Vagina (tissue), 2 donors: ENCODE results near the gene RAD52. TPM values are rescaled to one million over a fixed set of nuclear protein-coding genes. Genes with fewer than 3 reads are reported as not detected.
"Not testable (repeated sequence)": the region's sequence is repeated elsewhere in the genome, so short reads cannot be mapped to it uniquely, and the experiment has no call there.

Source experiments
- DNase-seq, 2 donors: peaks; one replicate each; pipeline ENCODE4 v3.0.0-alpha.2; 2017; ENCODE audit errors: extremely low spot score in 2 of 2
- H3K27ac ChIP-seq: fragments of 200-600 bp; sonication (generic); one replicate; pipeline ENCODE4 v1.5.1; 2019
- H3K27me3 ChIP-seq: fragments of 200-600 bp; sonication (generic); one replicate; pipeline ENCODE4 v1.5.1; 2019
- H3K36me3 ChIP-seq, 2 donors: fragments of 200-600 bp; sonication (generic); one replicate each; pipeline ENCODE4 v1.5.1; 2017 to 2019
- H3K4me1 ChIP-seq: fragments of 200-600 bp; sonication (generic); one replicate; pipeline ENCODE4 v1.5.1; 2019
- H3K4me3 ChIP-seq, 2 donors: fragments of 200-600 bp; sonication (generic); 1 replicate in 1 of 2; 2 replicates in 1 of 2; pipeline ENCODE4 v1.5.1; 2016 to 2019
- H3K9me3 ChIP-seq: fragments of 200-600 bp; sonication (generic); one replicate; pipeline ENCODE4 v1.5.1; 2019
- POLR2A ChIP-seq, 2 donors: fragments of 450-650 bp; IDR thresholded peaks; one replicate each; pipeline ENCODE4 v1.6.1; 2017; ENCODE audit warnings: antibody characterized with exemption in 2 of 2, mild to moderate bottlenecking in 2 of 2, moderate library complexity in 2 of 2
- POLR2AphosphoS5 ChIP-seq, 2 donors: sonication (generic); formaldehyde crosslinking; IDR thresholded peaks; one replicate each; pipeline ENCODE4 v1.9.0; 2017; ENCODE audit warnings: antibody characterized with exemption in 2 of 2, mild to moderate bottlenecking in 2 of 2, low read depth in 1 of 2; ENCODE audit not compliant: insufficient read depth in 1 of 2
- intact Hi-C: fragments of 100-400 bp; cut with DNase I; formaldehyde crosslinking; loops from one replicate; pipeline ENCODE4 v1.15.1; 2023
- total RNA-seq: library from RNA; depleted of rRNA; stranded (reverse); fragments of >200 nt; gene quantifications from one replicate; pipeline ENCODE4 v1.2.3, GENCODE V29; 2016
- TF ChIP-seq, protein P1 (sequence below), 3 experiments: fragments of 450-650 bp in 2 of 3; fragments of 200-600 bp in 1 of 3; sonication (generic) in 1 of 3; IDR thresholded peaks; one replicate each; pipeline ENCODE4 v1.5.1; 2017 to 2019; ENCODE audit warnings: antibody characterized with exemption in 3 of 3, mild to moderate bottlenecking in 2 of 3, moderate library complexity in 2 of 3

Gene RAD52
- total RNA-seq, 1 donor from 2014 or later: 40.3 TPM

DNA sequence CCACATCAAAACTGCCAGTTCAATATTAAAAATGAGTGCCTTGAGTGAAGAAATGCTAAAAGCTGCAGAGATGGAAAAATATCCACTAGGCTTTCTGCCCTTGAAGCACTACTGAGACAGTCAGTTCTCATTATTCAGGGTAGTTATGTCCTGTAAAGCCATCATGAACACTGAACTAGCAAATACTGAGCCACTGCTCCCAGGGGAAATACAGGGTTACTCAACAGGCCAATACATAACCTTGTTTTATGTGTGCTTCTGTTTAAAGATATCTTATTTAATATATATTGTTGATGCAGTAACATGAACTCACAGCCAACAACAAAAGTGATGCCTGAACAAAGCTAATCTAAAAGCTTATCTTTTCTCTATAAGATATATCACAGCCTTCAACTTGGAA is 3.3 kb downstream of the RAD52 start:
- no peak for DNase-seq
- H3K9me3 ChIP-seq: no peaks in the 10 kb centered on the region
- H3K4me1 ChIP-seq: peaks cover 18% of the 10 kb centered on the region
- peaks cover 0 to 6% of the 10 kb centered on the region in 2 donors for H3K36me3 ChIP-seq
- H3K27ac ChIP-seq: no peak overlapping the region
- TF ChIP-seq, protein P1, sequence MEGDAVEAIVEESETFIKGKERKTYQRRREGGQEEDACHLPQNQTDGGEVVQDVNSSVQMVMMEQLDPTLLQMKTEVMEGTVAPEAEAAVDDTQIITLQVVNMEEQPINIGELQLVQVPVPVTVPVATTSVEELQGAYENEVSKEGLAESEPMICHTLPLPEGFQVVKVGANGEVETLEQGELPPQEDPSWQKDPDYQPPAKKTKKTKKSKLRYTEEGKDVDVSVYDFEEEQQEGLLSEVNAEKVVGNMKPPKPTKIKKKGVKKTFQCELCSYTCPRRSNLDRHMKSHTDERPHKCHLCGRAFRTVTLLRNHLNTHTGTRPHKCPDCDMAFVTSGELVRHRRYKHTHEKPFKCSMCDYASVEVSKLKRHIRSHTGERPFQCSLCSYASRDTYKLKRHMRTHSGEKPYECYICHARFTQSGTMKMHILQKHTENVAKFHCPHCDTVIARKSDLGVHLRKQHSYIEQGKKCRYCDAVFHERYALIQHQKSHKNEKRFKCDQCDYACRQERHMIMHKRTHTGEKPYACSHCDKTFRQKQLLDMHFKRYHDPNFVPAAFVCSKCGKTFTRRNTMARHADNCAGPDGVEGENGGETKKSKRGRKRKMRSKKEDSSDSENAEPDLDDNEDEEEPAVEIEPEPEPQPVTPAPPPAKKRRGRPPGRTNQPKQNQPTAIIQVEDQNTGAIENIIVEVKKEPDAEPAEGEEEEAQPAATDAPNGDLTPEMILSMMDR (IDR thresholded peaks at IDR 0.05): no peak
- no peak for TF ChIP-seq POLR2AphosphoS5 (IDR thresholded peaks at IDR 0.05; ENCODE audit: insufficient read depth in 1 of 2, low read depth in 1 of 2)
- TF ChIP-seq POLR2A (IDR thresholded peaks at IDR 0.05): no peak
- H3K27me3 ChIP-seq: no peaks in the 10 kb centered on the region
- intact Hi-C loops: no loop called here
- no peak overlapping the region for H3K4me3 ChIP-seq

DNA sequence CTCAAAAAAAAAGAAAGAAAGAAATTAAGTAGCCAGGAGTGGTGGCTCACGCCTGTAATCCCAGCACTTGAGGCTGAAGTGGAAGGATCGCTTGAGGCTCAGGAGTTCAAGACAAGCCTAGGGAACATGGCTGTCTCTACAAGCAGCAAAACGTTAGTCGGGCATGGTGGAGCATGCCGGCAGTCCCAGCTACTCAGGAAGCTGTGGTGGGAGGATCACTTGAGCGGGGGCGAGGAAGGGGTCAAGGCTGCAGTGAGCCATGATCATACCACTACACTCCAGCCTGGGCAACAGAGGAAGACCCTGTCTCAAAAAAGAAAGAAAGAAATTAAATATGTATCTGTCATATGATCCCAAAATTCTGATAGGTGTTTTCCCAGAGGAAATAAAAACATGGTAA is 5.3 kb downstream of the RAD52 start:
- H3K27me3 ChIP-seq: no peaks in the 10 kb centered on the region
- no peaks in the 10 kb centered on the region for H3K9me3 ChIP-seq
- no peak overlapping the region for H3K27ac ChIP-seq
- DNase-seq: no peak
- intact Hi-C loops: no loop called here
- no peak for TF ChIP-seq POLR2AphosphoS5 (IDR thresholded peaks at IDR 0.05; ENCODE audit: insufficient read depth in 1 of 2, low read depth in 1 of 2)
- TF ChIP-seq POLR2A (IDR thresholded peaks at IDR 0.05): no peak
- TF ChIP-seq, protein P1 (IDR thresholded peaks at IDR 0.05): no peak
- peaks cover 0 to 10% of the 10 kb centered on the region in 2 donors for H3K36me3 ChIP-seq
- H3K4me3 ChIP-seq: no peak overlapping the region
- H3K4me1 ChIP-seq: peaks cover 13% of the 10 kb centered on the region

DNA sequence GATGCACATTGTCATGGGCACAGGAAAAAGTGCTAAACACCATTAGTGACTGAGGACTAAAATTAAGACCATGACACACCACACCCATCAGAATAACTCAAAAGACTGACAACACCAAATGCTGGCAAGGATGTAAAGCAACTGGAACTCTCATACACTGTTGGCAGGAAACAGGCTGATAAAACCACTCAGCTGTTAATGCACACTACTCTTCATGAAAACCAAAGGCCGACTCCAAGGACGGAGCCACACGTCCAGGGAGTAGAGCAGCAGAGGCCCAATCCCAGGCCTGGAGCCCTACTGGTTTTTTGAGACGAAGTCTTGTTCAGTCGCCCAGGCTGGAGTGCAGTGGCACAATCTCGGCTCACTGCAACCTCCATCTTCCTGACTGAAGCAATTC is 6.4 kb downstream of the RAD52 start:
- intact Hi-C loops: no loop called here
- TF ChIP-seq POLR2AphosphoS5 (IDR thresholded peaks at IDR 0.05; ENCODE audit: insufficient read depth in 1 of 2, low read depth in 1 of 2) (no peak), POLR2A (IDR thresholded peaks at IDR 0.05) (no peak)
- TF ChIP-seq, protein P1 (IDR thresholded peaks at IDR 0.05): no peak
- Histone ChIP-seq H3K27ac (no peak overlapping the region), H3K4me1 (peaks cover 5% of the 10 kb centered on the region), H3K4me3 (no peak overlapping the region), H3K36me3 (peaks cover 0 to 10% of the 10 kb centered on the region in 2 donors), H3K9me3 (no peaks in the 10 kb centered on the region), H3K27me3 (no peaks in the 10 kb centered on the region)
- no peak for DNase-seq

DNA sequence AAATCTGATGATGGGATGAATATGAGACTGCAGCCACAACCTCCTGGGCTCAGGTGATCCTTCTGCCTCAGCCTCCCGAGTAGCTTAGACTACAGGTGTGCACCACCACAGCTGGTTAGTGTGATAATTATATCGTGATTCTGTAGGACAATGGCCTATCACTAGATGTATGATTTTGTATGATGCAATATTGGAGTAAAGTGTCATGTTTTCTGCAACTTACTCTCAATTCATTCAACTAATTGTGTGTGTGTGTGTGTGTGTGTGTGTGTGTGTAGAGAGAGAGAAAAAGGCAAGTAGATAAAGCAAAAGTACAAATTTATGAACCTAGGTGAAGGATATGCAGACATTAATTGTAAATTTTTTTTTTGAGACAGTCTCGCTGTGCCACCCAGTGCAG is 10.7 kb downstream of the RAD52 start:
- TF ChIP-seq POLR2AphosphoS5 (IDR thresholded peaks at IDR 0.05; ENCODE audit: insufficient read depth in 1 of 2, low read depth in 1 of 2) (no peak), POLR2A (IDR thresholded peaks at IDR 0.05) (no peak)
- TF ChIP-seq, protein P1 (IDR thresholded peaks at IDR 0.05): no peak
- no peaks in the 10 kb centered on the region for H3K27me3 ChIP-seq

DNA sequence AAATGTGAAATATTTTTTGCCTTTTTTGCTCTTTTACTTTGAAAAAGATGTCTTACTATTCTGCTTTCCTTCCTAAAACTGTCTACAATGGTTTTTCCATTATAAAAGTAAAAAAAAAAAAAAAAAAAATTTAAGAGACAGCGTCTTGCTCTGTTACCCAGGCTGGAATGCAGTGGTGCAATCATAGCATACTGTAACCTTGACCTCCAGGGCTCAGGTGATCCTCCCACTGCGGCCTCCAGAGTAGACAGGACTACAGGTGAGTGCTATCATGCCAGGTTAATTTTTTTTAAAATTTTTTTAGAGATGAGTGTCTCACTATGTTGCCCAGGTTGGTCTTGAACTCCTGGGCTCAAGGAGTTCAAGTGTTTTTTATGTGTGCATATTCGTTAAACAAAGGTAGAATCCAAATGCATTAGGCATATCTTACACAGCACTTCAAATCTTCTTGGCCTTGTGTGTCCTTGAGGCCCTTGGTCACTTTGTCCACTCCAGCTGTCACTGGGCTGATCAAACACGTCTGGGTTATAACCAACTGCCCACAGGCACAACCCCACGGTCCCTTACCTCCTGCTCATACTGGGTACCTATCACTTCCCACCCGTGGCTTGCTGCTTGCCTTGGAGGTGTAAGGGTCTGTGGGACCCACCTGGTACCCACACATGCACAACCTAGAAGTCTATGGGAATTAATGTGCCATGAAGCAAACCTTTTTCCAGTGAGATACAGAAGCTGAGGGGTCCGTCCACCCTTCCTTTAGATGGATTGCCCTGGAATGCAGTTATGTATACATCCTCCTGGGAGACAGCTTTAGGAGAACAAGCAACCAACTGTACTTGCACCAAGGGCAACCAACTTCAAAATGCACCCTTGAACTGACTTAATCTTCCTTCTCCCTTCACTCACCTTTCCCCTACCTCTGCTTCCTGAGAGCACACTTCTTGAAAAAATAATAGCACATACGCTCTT is 12.8 kb downstream of the RAD52 start:
- intact Hi-C loops: no loop called here
- Histone ChIP-seq H3K27ac (no peak overlapping the region), H3K36me3 (peaks cover 0 to 14% of the 10 kb centered on the region in 2 donors), H3K4me3 (no peak overlapping the region), H3K27me3 (no peaks in the 10 kb centered on the region), H3K9me3 (no peaks in the 10 kb centered on the region), H3K4me1 (no peaks in the 10 kb centered on the region)
- no peak for DNase-seq
- TF ChIP-seq, protein P1 (IDR thresholded peaks at IDR 0.05): no peak
- TF ChIP-seq POLR2AphosphoS5 (IDR thresholded peaks at IDR 0.05; ENCODE audit: insufficient read depth in 1 of 2, low read depth in 1 of 2) (no peak), POLR2A (IDR thresholded peaks at IDR 0.05) (no peak)

More for the DNA sequence above, 10.7 kb downstream of the RAD52 start:
- Histone ChIP-seq H3K9me3 (no peaks in the 10 kb centered on the region), H3K4me1 (no peaks in the 10 kb centered on the region), H3K4me3 (no peak overlapping the region), H3K36me3 (peaks cover 0 to 10% of the 10 kb centered on the region in 2 donors), H3K27ac (no peak overlapping the region)
- intact Hi-C loops: no loop called here
- DNase-seq: no peak

DNA sequence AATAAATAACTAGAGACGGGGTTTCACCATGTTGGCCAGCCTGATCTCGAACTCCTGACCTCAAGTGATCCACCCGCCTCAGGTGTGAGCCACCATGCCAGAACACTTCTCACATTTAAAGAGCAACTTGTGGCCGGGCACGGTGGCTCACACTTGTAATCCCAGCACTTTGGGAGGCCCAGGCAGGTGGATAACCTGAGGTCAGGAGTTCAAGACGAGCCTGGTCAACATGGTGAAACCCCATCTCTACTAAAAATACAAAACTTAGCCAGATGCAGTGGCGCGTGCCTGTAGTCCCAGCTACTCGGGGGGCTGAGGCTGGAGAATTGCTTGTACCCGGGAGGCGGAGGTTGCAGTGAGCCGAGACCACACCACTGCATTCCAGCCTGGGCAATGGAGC is 13.6 kb downstream of the RAD52 start:
- DNase-seq, H3K4me1 ChIP-seq, H3K4me3 ChIP-seq, H3K9me3 ChIP-seq, H3K27ac ChIP-seq, H3K27me3 ChIP-seq, intact Hi-C loops: not testable (repeated sequence)
- H3K36me3 ChIP-seq: peaks cover 0 to 17% of the 10 kb centered on the region in 2 donors
